Activated T-cell treated with anti-CD3 and anti-CD28 coated beads, Interleukin-2, amount 50 U/mL, for 72 hours (primary cell): Measurements from ENCODE around the gene PAQR5. TPM values are rescaled to one million over a fixed set of nuclear protein-coding genes. Genes with fewer than 3 reads are reported as not detected.
"Not testable (repeated sequence)": the region's sequence is repeated elsewhere in the genome, so short reads cannot be mapped to it uniquely, and the experiment has no call there.

ENCODE experiments used
- ATAC-seq, 2 donors: fragments of 150-1000 bp; cut with Tn5 transposase; replicated peaks in 1 of 2; 2 replicates each; pipeline ENCODE4 v1.10.0; 2021; ENCODE audit warnings: moderate library complexity in 2 of 2, mild to moderate bottlenecking in 1 of 2
- DNase-seq, 2 donors: peaks; one replicate each; pipeline ENCODE4 v3.0.0; 2021 to 2022; ENCODE audit warnings: mixed read lengths in 1 of 2
- H3K27ac Mint-ChIP-seq: one replicate; pipeline ENCODE4 v1.8.0; 2022; ENCODE audit warnings: mild to moderate bottlenecking, moderate library complexity, mixed read lengths
- H3K27me3 Mint-ChIP-seq: one replicate; pipeline ENCODE4 v1.8.0; 2022; ENCODE audit warnings: low read depth, mixed read lengths
- H3K36me3 Mint-ChIP-seq, 2 donors: one replicate each; pipeline ENCODE4 v1.8.0; 2022; ENCODE audit warnings: mixed read lengths in 2 of 2, mild to moderate bottlenecking in 1 of 2; ENCODE audit not compliant: insufficient read depth in 2 of 2
- H3K4me1 Mint-ChIP-seq: one replicate; pipeline ENCODE4 v1.8.0; 2022; ENCODE audit warnings: low read depth, mixed read lengths
- H3K4me3 Mint-ChIP-seq, 2 donors: one replicate each; pipeline ENCODE4 v1.8.0; 2022; ENCODE audit warnings: mild to moderate bottlenecking in 2 of 2, mixed read lengths in 2 of 2, moderate library complexity in 2 of 2
- H3K9me3 Mint-ChIP-seq, 2 donors: one replicate each; pipeline ENCODE4 v1.8.0; 2022; ENCODE audit warnings: mixed read lengths in 2 of 2
- total RNA-seq, 2 donors: library from RNA; stranded (reverse); gene quantifications; one replicate each; pipeline ENCODE4 v1.2.3, GENCODE V29; 2022

PAQR5 gene
- total RNA-seq, 2 donors from 2014 or later, result 0.07 TPM; not detected in 1

GRCh38 chr15:69285834-69286233 lies 12.9 kb upstream of the PAQR5 start:
- no peak overlapping the region for H3K4me3 Mint-ChIP-seq
- ATAC-seq (no peak), DNase-seq (no peak)
- H3K4me1 Mint-ChIP-seq, result no peaks in the 10 kb centered on the region
- H3K27ac Mint-ChIP-seq, result no peak overlapping the region
- H3K27me3 Mint-ChIP-seq, result no peaks in the 10 kb centered on the region
- H3K9me3 Mint-ChIP-seq, result no peaks in the 10 kb centered on the region
- H3K36me3 Mint-ChIP-seq, result no peaks in the 10 kb centered on the region

GRCh38 chr15:69288011-69288410 lies 10.7 kb upstream of the PAQR5 start:
- Mint-ChIP-seq H3K4me1 (no peaks in the 10 kb centered on the region), H3K36me3 (no peaks in the 10 kb centered on the region), H3K27ac (no peak overlapping the region), H3K27me3 (no peaks in the 10 kb centered on the region), H3K9me3 (no peaks in the 10 kb centered on the region), H3K4me3 (no peak overlapping the region)
- DNase-seq (no peak), ATAC-seq (no peak)

- ATAC-seq (no peak), DNase-seq (no peak)
- no peak overlapping the region for H3K4me3 Mint-ChIP-seq
- H3K9me3 Mint-ChIP-seq, result no peaks in the 10 kb centered on the region
- H3K27ac Mint-ChIP-seq, result no peak overlapping the region
- no peaks in the 10 kb centered on the region for H3K4me1 Mint-ChIP-seq
- no peaks in the 10 kb centered on the region for H3K36me3 Mint-ChIP-seq
- no peaks in the 10 kb centered on the region for H3K27me3 Mint-ChIP-seq
Measured at GRCh38 chr15:69288531-69289341, 10.0 kb upstream of the PAQR5 start.

- no peak overlapping the region for H3K27ac Mint-ChIP-seq
- ATAC-seq (no peak), DNase-seq (no peak)
- H3K4me3 Mint-ChIP-seq, result no peak overlapping the region
- no peaks in the 10 kb centered on the region for H3K4me1 Mint-ChIP-seq
- H3K27me3 Mint-ChIP-seq, result no peaks in the 10 kb centered on the region
- no peaks in the 10 kb centered on the region for H3K9me3 Mint-ChIP-seq
- H3K36me3 Mint-ChIP-seq, result no peaks in the 10 kb centered on the region
Measured at GRCh38 chr15:69289342-69290146, 9.2 kb upstream of the PAQR5 start.

GRCh38 chr15:69290346-69291164 lies 8.2 kb upstream of the PAQR5 start:
- no peak overlapping the region for H3K4me3 Mint-ChIP-seq
- H3K27ac Mint-ChIP-seq, result no peak overlapping the region
- H3K36me3 Mint-ChIP-seq, result no peaks in the 10 kb centered on the region
- peaks cover 7% of the 10 kb centered on the region for H3K27me3 Mint-ChIP-seq
- no peaks in the 10 kb centered on the region for H3K9me3 Mint-ChIP-seq
- ATAC-seq (no peak), DNase-seq (no peak)
- H3K4me1 Mint-ChIP-seq, result no peaks in the 10 kb centered on the region

GRCh38 chr15:69291651-69292050 lies 7.1 kb upstream of the PAQR5 start:
- H3K4me1 Mint-ChIP-seq, H3K36me3 Mint-ChIP-seq, DNase-seq, H3K27ac Mint-ChIP-seq, H3K4me3 Mint-ChIP-seq, ATAC-seq, H3K9me3 Mint-ChIP-seq: not testable (repeated sequence)
- peaks cover 14% of the 10 kb centered on the region for H3K27me3 Mint-ChIP-seq

- DNase-seq (no peak), ATAC-seq (no peak)
Measured at GRCh38 chr15:69292826-69293420, 5.8 kb upstream of the PAQR5 start.

GRCh38 chr15:69293741-69294615 lies 4.7 kb upstream of the PAQR5 start:
- ATAC-seq (no peak), DNase-seq (no peak)
- Mint-ChIP-seq H3K4me3 (no peak overlapping the region), H3K27ac (no peak overlapping the region), H3K4me1 (no peaks in the 10 kb centered on the region), H3K9me3 (no peaks in the 10 kb centered on the region), H3K27me3 (peaks cover 31% of the 10 kb centered on the region), H3K36me3 (no peaks in the 10 kb centered on the region)

More at GRCh38 chr15:69292826-69293420, 5.8 kb upstream of the PAQR5 start:
- H3K36me3 Mint-ChIP-seq, result no peaks in the 10 kb centered on the region
- H3K9me3 Mint-ChIP-seq, result no peaks in the 10 kb centered on the region
- no peak overlapping the region for H3K4me3 Mint-ChIP-seq
- peaks cover 26% of the 10 kb centered on the region for H3K27me3 Mint-ChIP-seq
- H3K4me1 Mint-ChIP-seq, result no peaks in the 10 kb centered on the region
- no peak overlapping the region for H3K27ac Mint-ChIP-seq

GRCh38 chr15:69296606-69297005 lies 2.1 kb upstream of the PAQR5 start:
- no peak for DNase-seq
- Mint-ChIP-seq H3K4me1 (no peaks in the 10 kb centered on the region), H3K36me3 (no peaks in the 10 kb centered on the region), H3K4me3 (no peak overlapping the region), H3K27ac (no peak overlapping the region), H3K9me3 (no peaks in the 10 kb centered on the region), H3K27me3 (peaks cover 52% of the 10 kb centered on the region)
- ATAC-seq, result no peak

- no peak for DNase-seq
- H3K4me1 Mint-ChIP-seq, result no peaks in the 10 kb centered on the region
- ATAC-seq, result no peak
- H3K9me3 Mint-ChIP-seq, result no peaks in the 10 kb centered on the region
- peaks cover 61% of the 10 kb centered on the region for H3K27me3 Mint-ChIP-seq
- peak overlapping the region in 1 of 2 donors; percentile 36 for H3K4me3 Mint-ChIP-seq
- no peaks in the 10 kb centered on the region for H3K36me3 Mint-ChIP-seq
- H3K27ac Mint-ChIP-seq, result no peak overlapping the region
Measured at GRCh38 chr15:69297642-69298353, 914 bp upstream of the PAQR5 start.

GRCh38 chr15:69298354-69298696 lies 387 bp upstream of the PAQR5 start:
- Mint-ChIP-seq H3K27ac (no peak overlapping the region), H3K36me3 (no peaks in the 10 kb centered on the region), H3K9me3 (no peaks in the 10 kb centered on the region), H3K4me3 (peak overlapping the region in 1 of 2 donors; percentile 36), H3K27me3 (peaks cover 65% of the 10 kb centered on the region), H3K4me1 (no peaks in the 10 kb centered on the region)
- ATAC-seq (no peak), DNase-seq (no peak)
